SU-DHL-6 (cell line): ENCODE results near the gene CTU1.

Experiments
- H2AFZ ChIP-seq: fragments of 200-600 bp; sonication (generic); 2 replicates; pipeline ENCODE4 v1.6.1; 2014; ENCODE audit warnings: low read depth, mild to moderate bottlenecking, moderate library complexity, mixed read lengths, antibody characterized with exemption, low read length; ENCODE audit not compliant: severe bottlenecking
- H3F3A ChIP-seq: fragments of 200-600 bp; shearing (Covaris generic); 2 replicates; pipeline ENCODE4 v1.6.0; 2016; ENCODE audit warnings: antibody characterized with exemption, mild to moderate bottlenecking; ENCODE audit not compliant: insufficient read depth
- H3K27ac ChIP-seq: fragments of 200-600 bp; sonication (generic); 2 replicates; pipeline ENCODE4 v1.5.1; 2016; ENCODE audit warnings: low read depth, mild to moderate bottlenecking, low read length, moderate library complexity, mixed read lengths
- H3K27me3 ChIP-seq: fragments of 200-600 bp; sonication (generic), shearing (Covaris generic); 2 replicates; pipeline ENCODE4 v1.6.0; 2014; ENCODE audit warnings: mild to moderate bottlenecking, low read length
- H3K36me3 ChIP-seq: fragments of 200-600 bp; sonication (generic); 2 replicates; pipeline ENCODE4 v1.6.1; 2014; ENCODE audit warnings: mild to moderate bottlenecking, low read length, mixed read lengths
- H3K4me2 ChIP-seq: fragments of 300-600, 200-600 bp; shearing (Covaris generic), sonication (generic); 2 replicates; pipeline ENCODE4 v1.6.0; 2014; ENCODE audit warnings: low read length, low read depth, mild to moderate bottlenecking; ENCODE audit not compliant: poor library complexity, severe bottlenecking
- H3K4me3 ChIP-seq: fragments of 200-600 bp; sonication (generic); 2 replicates; pipeline ENCODE4 v1.5.1; 2014; ENCODE audit warnings: antibody characterized with exemption, low read length, mild to moderate bottlenecking, mixed read lengths; ENCODE audit not compliant: insufficient read depth, poor library complexity, severe bottlenecking
- H3K79me2 ChIP-seq: fragments of 200-600 bp; sonication (generic); 2 replicates; pipeline ENCODE4 v1.6.1; 2014; ENCODE audit warnings: mild to moderate bottlenecking, low read length, moderate library complexity; ENCODE audit not compliant: insufficient read depth
- H3K9ac ChIP-seq: fragments of 200-600 bp; sonication (generic); 2 replicates; pipeline ENCODE4 v1.7.0; 2014; ENCODE audit warnings: mild to moderate bottlenecking, low read length
- H3K9me2 ChIP-seq: fragments of 200-600 bp; sonication (generic); replicated peaks from 2 replicates; pipeline ENCODE4 v1.6.1; 2014; ENCODE audit warnings: low read length; ENCODE audit not compliant: insufficient read depth
- H3K9me3 ChIP-seq: fragments of 200-600 bp; sonication (generic); 2 replicates; pipeline ENCODE4 v1.6.1; 2014; ENCODE audit warnings: low read length, mixed read lengths; ENCODE audit not compliant: insufficient read depth
- H4K20me1 ChIP-seq: fragments of 200-600 bp; sonication (generic); 2 replicates; pipeline ENCODE4 v1.6.1; 2014; ENCODE audit warnings: low read depth, mild to moderate bottlenecking, antibody characterized with exemption, low read length, moderate library complexity, mixed read lengths
- CTCF ChIP-seq: fragments of 200-600 bp; sonication (generic); IDR thresholded peaks from one replicate; pipeline ENCODE4 v1.5.1; 2017; ENCODE audit warnings: antibody characterized with exemption, mild to moderate bottlenecking, low read length, moderate library complexity; ENCODE audit not compliant: insufficient read depth, poor library complexity, severe bottlenecking
- EZH2phosphoT487 ChIP-seq: fragments of 200-600 bp; sonication (generic), shearing (Covaris generic); conservative IDR thresholded peaks from 2 replicates; pipeline ENCODE4 v1.6.1; 2018; ENCODE audit warnings: mild to moderate bottlenecking, antibody characterized with exemption, low read length, moderate library complexity, mixed read lengths

The CTU1 gene

GRCh38 chr19:51089786-51090185 is 18.4 kb downstream of the CTU1 start:
- H3K4me2 ChIP-seq = no peak overlapping the region
- no peaks in the 10 kb centered on the region for H3K9me3 ChIP-seq
- H3K4me3 ChIP-seq = no peak overlapping the region
- no peak overlapping the region for H3K27ac ChIP-seq
- no peaks in the 10 kb centered on the region for H3K79me2 ChIP-seq
- no peaks in the 10 kb centered on the region for H3K36me3 ChIP-seq
- no peaks in the 10 kb centered on the region for H3K27me3 ChIP-seq
- H3K9ac ChIP-seq = no peak overlapping the region
- H2AFZ ChIP-seq = no peak overlapping the region
- TF ChIP-seq EZH2phosphoT487 (no peak), CTCF (no peak)
- H4K20me1 ChIP-seq = peaks cover 2% of the 10 kb centered on the region; the same call in 1 of the 2 replicates
- H3K9me2 ChIP-seq = no peaks in the 10 kb centered on the region
- no peaks in the 10 kb centered on the region for H3F3A ChIP-seq

- Histone ChIP-seq H2AFZ (no peak overlapping the region), H4K20me1 (no peaks in the 10 kb centered on the region), H3F3A (no peaks in the 10 kb centered on the region), H3K9me2 (no peaks in the 10 kb centered on the region), H3K79me2 (no peaks in the 10 kb centered on the region), H3K4me3 (no peak overlapping the region), H3K27me3 (no peaks in the 10 kb centered on the region), H3K9me3 (no peaks in the 10 kb centered on the region), H3K36me3 (no peaks in the 10 kb centered on the region), H3K9ac (no peak overlapping the region), H3K27ac (no peak overlapping the region), H3K4me2 (no peak overlapping the region)
- TF ChIP-seq EZH2phosphoT487 (no peak), CTCF (no peak)
These were observed 21.9 kb downstream of the CTU1 start for GRCh38 chr19:51086153-51086850.

GRCh38 chr19:51084505-51084904 is 23.7 kb downstream of the CTU1 start:
- no peak overlapping the region for H3K27ac ChIP-seq
- H3K27me3 ChIP-seq = no peaks in the 10 kb centered on the region
- no peak overlapping the region for H3K4me3 ChIP-seq
- no peak overlapping the region for H2AFZ ChIP-seq
- TF ChIP-seq CTCF (no peak), EZH2phosphoT487 (no peak)
- H3K4me2 ChIP-seq = no peak overlapping the region
- no peak overlapping the region for H3K9ac ChIP-seq
- H3K36me3 ChIP-seq = no peaks in the 10 kb centered on the region
- no peaks in the 10 kb centered on the region for H3K9me2 ChIP-seq
- no peaks in the 10 kb centered on the region for H3F3A ChIP-seq
- H4K20me1 ChIP-seq = no peaks in the 10 kb centered on the region
- H3K79me2 ChIP-seq = no peaks in the 10 kb centered on the region
- no peaks in the 10 kb centered on the region for H3K9me3 ChIP-seq
